ENCODE data around the gene DDX49.

Gene DDX49

GRCh38 chr19:18905513-18906236 is 13.8 kb upstream of the DDX49 start:
- DNase-seq: no peak
- no peaks in the 10 kb centered on the region for H3K36me3 ChIP-seq (replicated peaks; ENCODE audit: insufficient read depth, low read length)

GRCh38 chr19:18906605-18907519 is 12.7 kb upstream of the DDX49 start:
- no peaks in the 10 kb centered on the region for H4K20me1 ChIP-seq (ENCODE audit: insufficient read depth, low read length)
- H3K4me1 ChIP-seq (ENCODE audit: low read length): no peaks in the 10 kb centered on the region
- H2AFZ ChIP-seq (ENCODE audit: low read length): no peak overlapping the region
- H3K27ac ChIP-seq (ENCODE audit: low read length): no peak overlapping the region
- no peak for DNase-seq
- TF ChIP-seq EZH2phosphoT487 (IDR thresholded peaks at IDR 0.05; ENCODE audit: low read length) (no peak), EZH2 (optimal IDR thresholded peaks at IDR 0.05; ENCODE audit: low read depth, low read length) (no peak), CTCF (IDR thresholded peaks at IDR 0.05; ENCODE audit: low read length) (no peak)
- H3K27me3 ChIP-seq (replicated peaks; ENCODE audit: insufficient read depth, low read length): no peaks in the 10 kb centered on the region
- no peak overlapping the region for H3K4me3 ChIP-seq (ENCODE audit: low read length)
- H3K79me2 ChIP-seq (ENCODE audit: low read length): peaks cover 8% of the 10 kb centered on the region; the same call in 1 of the 2 replicates
- no peaks in the 10 kb centered on the region for H3K36me3 ChIP-seq (replicated peaks; ENCODE audit: insufficient read depth, low read length)
- no peaks in the 10 kb centered on the region for H3K9me2 ChIP-seq (replicated peaks; ENCODE audit: insufficient read depth, low read length)
- no peaks in the 10 kb centered on the region for H3F3A ChIP-seq (ENCODE audit: insufficient read depth, low read length)
- H3K9me3 ChIP-seq (replicated peaks; ENCODE audit: insufficient read depth, low read length): no peaks in the 10 kb centered on the region
- no peak overlapping the region for H3K9ac ChIP-seq (ENCODE audit: low read length)
- no peak overlapping the region for H3K4me2 ChIP-seq (ENCODE audit: low read depth, low read length)

More at GRCh38 chr19:18905513-18906236, 13.8 kb upstream of the DDX49 start:
- no peak for TF ChIP-seq EZH2 (optimal IDR thresholded peaks at IDR 0.05; ENCODE audit: low read depth, low read length)
- no peak for TF ChIP-seq EZH2phosphoT487 (IDR thresholded peaks at IDR 0.05; ENCODE audit: low read length)
- no peak for TF ChIP-seq CTCF (IDR thresholded peaks at IDR 0.05; ENCODE audit: low read length)
- Histone ChIP-seq H3K27ac (ENCODE audit: low read length) (no peak overlapping the region), H3K4me2 (ENCODE audit: low read depth, low read length) (no peak overlapping the region), H3K9me3 (replicated peaks; ENCODE audit: insufficient read depth, low read length) (no peaks in the 10 kb centered on the region), H3K9me2 (replicated peaks; ENCODE audit: insufficient read depth, low read length) (no peaks in the 10 kb centered on the region), H3K4me3 (ENCODE audit: low read length) (no peak overlapping the region), H3K9ac (ENCODE audit: low read length) (no peak overlapping the region), H3K27me3 (replicated peaks; ENCODE audit: insufficient read depth, low read length) (no peaks in the 10 kb centered on the region), H3F3A (ENCODE audit: insufficient read depth, low read length) (no peaks in the 10 kb centered on the region), H4K20me1 (ENCODE audit: insufficient read depth, low read length) (no peaks in the 10 kb centered on the region), H2AFZ (ENCODE audit: low read length) (no peak overlapping the region), H3K4me1 (ENCODE audit: low read length) (no peaks in the 10 kb centered on the region), H3K79me2 (ENCODE audit: low read length) (0 out of 2 replicates have a peak, but pooled peaks cover 2% of the 10 kb centered on the region)

- H2AFZ ChIP-seq (ENCODE audit: low read length): no peak overlapping the region
- H3K36me3 ChIP-seq (replicated peaks; ENCODE audit: insufficient read depth, low read length): peaks cover 8% of the 10 kb centered on the region; the same call in 1 of the 2 replicates
- no peak for DNase-seq
- no peaks in the 10 kb centered on the region for H3F3A ChIP-seq (ENCODE audit: insufficient read depth, low read length)
- H3K9me3 ChIP-seq (replicated peaks; ENCODE audit: insufficient read depth, low read length): no peaks in the 10 kb centered on the region
- H3K79me2 ChIP-seq (ENCODE audit: low read length): peaks cover 24% of the 10 kb centered on the region
- H3K4me3 ChIP-seq (ENCODE audit: low read length): no peak overlapping the region
- no peaks in the 10 kb centered on the region for H3K27me3 ChIP-seq (replicated peaks; ENCODE audit: insufficient read depth, low read length)
- no peak overlapping the region for H3K4me2 ChIP-seq (ENCODE audit: low read depth, low read length)
- H3K9me2 ChIP-seq (replicated peaks; ENCODE audit: insufficient read depth, low read length): no peaks in the 10 kb centered on the region
- no peaks in the 10 kb centered on the region for H3K4me1 ChIP-seq (ENCODE audit: low read length)
- TF ChIP-seq CTCF (IDR thresholded peaks at IDR 0.05; ENCODE audit: low read length): no peak
- no peak for TF ChIP-seq EZH2 (optimal IDR thresholded peaks at IDR 0.05; ENCODE audit: low read depth, low read length)
- TF ChIP-seq EZH2phosphoT487 (IDR thresholded peaks at IDR 0.05; ENCODE audit: low read length): no peak
- H3K9ac ChIP-seq (ENCODE audit: low read length): no peak overlapping the region
- H4K20me1 ChIP-seq (ENCODE audit: insufficient read depth, low read length): no peaks in the 10 kb centered on the region
- no peak overlapping the region for H3K27ac ChIP-seq (ENCODE audit: low read length)
These were observed 10.4 kb upstream of the DDX49 start for GRCh38 chr19:18908917-18909619.
